Right atrium auricular region (tissue), 2 donors: ENCODE measurements around the gene SYNDIG1. TPM values are rescaled to one million over a fixed set of nuclear protein-coding genes. Genes with fewer than 3 reads are reported as not detected.

Experiments
- DNase-seq: peaks from one replicate; pipeline ENCODE4 v3.0.0-alpha.2; 2019; ENCODE audit warnings: low spot score
- H3K27ac ChIP-seq, 2 donors: fragments of 200-600 bp; sonication (generic); 1 replicate in 1 of 2; 2 replicates in 1 of 2; pipeline ENCODE4 v1.5.1; 2016 to 2019
- H3K27me3 ChIP-seq, 2 donors: fragments of 200-600 bp; sonication (generic); one replicate each; pipeline versions ENCODE4 v1.5.1 to v1.6.0; 2017 to 2019
- H3K36me3 ChIP-seq: fragments of 200-600 bp; sonication (generic); one replicate; pipeline ENCODE4 v1.5.1; 2016
- H3K4me1 ChIP-seq, 2 donors: fragments of 200-600 bp; sonication (generic); one replicate each; pipeline versions ENCODE4 v1.5.1 to v1.6.0; 2017 to 2019
- H3K4me3 ChIP-seq, 2 donors: fragments of 200-600 bp; sonication (generic); 1 replicate in 1 of 2; 2 replicates in 1 of 2; pipeline ENCODE4 v1.5.1; 2017 to 2019; ENCODE audit warnings: mild to moderate bottlenecking in 1 of 2, moderate library complexity in 1 of 2
- H3K9me3 ChIP-seq, 2 donors: fragments of 200-600 bp; sonication (generic); one replicate each; pipeline ENCODE4 v1.5.1; 2019
- CTCF ChIP-seq, 2 donors: fragments of 200-600 bp; sonication (generic); IDR thresholded peaks; one replicate each; pipeline ENCODE4 v1.5.1; 2019; ENCODE audit warnings: antibody characterized with exemption in 2 of 2
- total RNA-seq, 2 donors: library from RNA; depleted of rRNA; stranded (reverse); fragments of >200 nt; gene quantifications; one replicate each; pipeline ENCODE4 v1.1.0, GENCODE V29; 2016

The SYNDIG1 gene
- total RNA-seq, 2 donors from 2014 or later, result 21.7 to 38.1 TPM

DNA sequence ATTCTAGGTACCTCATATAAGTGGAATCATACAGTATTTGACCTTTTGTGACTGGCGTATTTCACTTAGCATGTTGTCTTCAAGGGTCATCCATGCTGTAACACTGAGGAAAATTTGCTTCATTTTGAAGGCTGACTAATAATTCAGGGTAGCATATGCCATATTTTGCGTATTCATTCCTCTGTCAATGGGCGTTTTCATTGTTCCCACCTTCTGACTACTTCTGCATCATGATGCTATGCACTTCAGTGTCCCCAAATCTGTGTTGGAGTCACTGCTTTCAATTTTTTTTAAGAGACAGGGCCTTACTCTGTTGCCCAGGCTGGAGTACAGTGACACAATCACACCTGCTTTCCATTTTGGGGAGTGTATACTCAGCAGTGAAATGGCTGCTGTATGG lies 51.6 kb downstream of the SYNDIG1 start:
- H3K9me3 ChIP-seq, result no peaks in the 10 kb centered on the region
- H3K27me3 ChIP-seq, result no peaks in the 10 kb centered on the region
- no peak overlapping the region for H3K4me3 ChIP-seq
- TF ChIP-seq CTCF (IDR thresholded peaks at IDR 0.05), result no peak
- DNase-seq, result no peak
- no peaks in the 10 kb centered on the region for H3K36me3 ChIP-seq
- no peaks in the 10 kb centered on the region for H3K4me1 ChIP-seq
- no peak overlapping the region for H3K27ac ChIP-seq

- DNase-seq, result no peak
- no peak for TF ChIP-seq CTCF (IDR thresholded peaks at IDR 0.05)
- H3K4me1 ChIP-seq, result no peaks in the 10 kb centered on the region
- no peaks in the 10 kb centered on the region for H3K36me3 ChIP-seq
- no peak overlapping the region for H3K27ac ChIP-seq
- no peaks in the 10 kb centered on the region for H3K9me3 ChIP-seq
- no peaks in the 10 kb centered on the region for H3K27me3 ChIP-seq
- no peak overlapping the region for H3K4me3 ChIP-seq
Measured at GRCh38 chr20:24522452-24523330, 53.3 kb downstream of the SYNDIG1 start.

GRCh38 chr20:24523661-24524060 lies 54.2 kb downstream of the SYNDIG1 start:
- Histone ChIP-seq H3K27ac (no peak overlapping the region), H3K9me3 (no peaks in the 10 kb centered on the region), H3K4me1 (no peaks in the 10 kb centered on the region), H3K27me3 (no peaks in the 10 kb centered on the region), H3K36me3 (no peaks in the 10 kb centered on the region), H3K4me3 (no peak overlapping the region)
- TF ChIP-seq CTCF (IDR thresholded peaks at IDR 0.05), result no peak
- DNase-seq, result no peak

DNA sequence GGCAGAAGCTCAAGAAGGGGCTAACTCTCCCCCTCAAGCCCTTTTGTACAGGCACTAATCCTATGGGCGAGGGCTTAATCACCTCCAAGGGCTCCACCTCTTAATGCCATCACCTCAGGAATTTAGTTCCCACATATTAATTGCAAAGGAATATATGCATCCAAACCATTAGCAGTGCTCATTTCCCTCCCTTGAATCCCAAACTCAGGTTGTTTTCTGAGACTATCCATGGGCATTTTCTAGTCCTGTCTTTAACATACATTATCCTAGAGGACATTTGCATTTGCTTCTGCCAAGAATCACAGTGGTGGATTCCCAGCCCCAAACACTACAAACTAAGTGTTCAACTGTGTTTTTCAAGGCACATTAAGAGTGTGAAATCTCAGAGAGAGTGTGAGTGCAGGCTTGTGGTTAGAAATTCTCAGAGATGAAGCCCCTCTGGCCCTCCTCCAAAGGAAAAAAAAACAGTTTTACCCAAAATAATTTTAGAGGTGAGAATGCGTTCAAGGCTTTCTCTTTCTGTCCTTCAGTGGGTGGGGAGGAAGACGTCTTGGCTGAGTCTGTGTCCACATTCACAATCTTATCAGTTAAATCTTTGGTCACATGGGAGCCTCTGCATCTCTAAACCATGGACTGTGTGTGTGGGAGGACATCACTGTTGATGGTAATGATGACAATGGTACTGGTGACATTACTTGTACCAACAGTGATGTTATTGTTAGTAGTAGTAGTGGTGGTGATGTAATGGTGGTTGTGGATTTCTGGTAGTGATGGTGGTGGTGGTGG lies 59.3 kb downstream of the SYNDIG1 start:
- no peak for TF ChIP-seq CTCF (IDR thresholded peaks at IDR 0.05)
- DNase-seq, result no peak
- no peak overlapping the region for H3K4me3 ChIP-seq
- H3K4me1 ChIP-seq, result no peaks in the 10 kb centered on the region
- H3K9me3 ChIP-seq, result no peaks in the 10 kb centered on the region
- H3K36me3 ChIP-seq, result no peaks in the 10 kb centered on the region
- no peaks in the 10 kb centered on the region for H3K27me3 ChIP-seq
- no peak overlapping the region for H3K27ac ChIP-seq

DNA sequence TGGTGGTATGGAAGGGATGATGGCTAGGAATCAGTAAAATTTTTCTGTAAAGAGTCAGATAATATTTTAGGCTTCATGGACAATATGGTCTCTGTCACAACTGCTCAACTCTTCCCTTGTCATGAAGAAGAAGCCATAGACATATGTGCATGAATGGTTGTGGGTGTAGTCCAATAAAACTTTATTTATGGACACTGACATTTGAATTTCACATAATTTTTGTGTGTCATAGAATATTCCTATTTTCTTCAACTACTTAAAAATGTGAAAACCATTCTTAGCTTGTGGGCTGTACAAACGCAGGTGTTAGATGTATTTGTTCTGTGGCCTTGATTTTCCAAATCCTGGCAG lies 59.9 kb downstream of the SYNDIG1 start:
- no peak overlapping the region for H3K4me3 ChIP-seq
- no peaks in the 10 kb centered on the region for H3K27me3 ChIP-seq
- no peak for TF ChIP-seq CTCF (IDR thresholded peaks at IDR 0.05)
- no peaks in the 10 kb centered on the region for H3K9me3 ChIP-seq
- no peak overlapping the region for H3K27ac ChIP-seq
- no peak for DNase-seq
- no peaks in the 10 kb centered on the region for H3K36me3 ChIP-seq
- no peaks in the 10 kb centered on the region for H3K4me1 ChIP-seq
